A549 (cell line): ENCODE measurements around the gene MCOLN2. TPM values are rescaled to one million over a fixed set of nuclear protein-coding genes. Genes with fewer than 3 reads are reported as not detected.
A peak's percentile ranks its signal among the peaks of the same experiment; 100 is the strongest.

ENCODE experiments used
- ATAC-seq, 2 experiments: fragments of 200-7000 bp in 1 of 2; fragments of >200 bp in 1 of 2; cut with Nextera tagmentation in 1 of 2; cut with Tn5 transposase in 1 of 2; 3 replicates each; pipeline versions ENCODE4 v1.8.0 to v1.9.1; 2018 to 2020; ENCODE audit warnings: mild to moderate bottlenecking in 1 of 2, moderate library complexity in 1 of 2
- CTCF ChIA-PET: fragments of 300-600 bp; sonication (Branson Sonifier 250); formaldehyde crosslinking; extraction: SDS; loops from one replicate; lab custom pipeline; 2021; ENCODE audit warnings: antibody characterized with exemption, inconsistent platforms; lab: Yijun Ruan, JAX
- POLR2A ChIA-PET: fragments of 350-600 bp; formaldehyde crosslinking; extraction: SDS; loops from one replicate; lab custom pipeline; 2021; ENCODE audit warnings: antibody characterized with exemption, inconsistent platforms; lab: Yijun Ruan, JAX
- DNase-seq, 2 experiments: peaks; one replicate each; pipeline versions ENCODE4 v3.0.0 to v3.0.0-alpha.2; 2011 to 2016; ENCODE audit warnings: low read depth in 1 of 2, low spot score in 1 of 2
- FAIRE-seq: peaks from 2 replicates; lab custom pipeline; 2011; peaks lifted over from hg19 to GRCh38; lab: Jason Lieb, UNC
- H3K27ac ChIP-seq, 2 experiments: fragments of >200 bp; sonication (Bioruptor Twin); formaldehyde crosslinking; 3 replicates each; pipeline ENCODE4 v1.5.1; 2016 to 2017
- H3K4me1 ChIP-seq: fragments of >200 bp; sonication (Bioruptor Twin); formaldehyde crosslinking; 3 replicates; pipeline ENCODE4 v1.6.1; 2016
- H3K4me2 ChIP-seq: fragments of >200 bp; sonication (Bioruptor Twin); formaldehyde crosslinking; 3 replicates; pipeline ENCODE4 v1.6.1; 2016
- H3K4me3 ChIP-seq: fragments of >200 bp; sonication (Bioruptor Twin); formaldehyde crosslinking; 3 replicates; pipeline ENCODE4 v1.5.1; 2016
- H3K9me3 ChIP-seq: fragments of >200 bp; sonication (Bioruptor Twin); formaldehyde crosslinking; 3 replicates; pipeline ENCODE4 v1.6.1; 2016
- ATOH8 ChIP-seq: fragments of 250-450 bp; sonication (Bioruptor Pico); IDR thresholded peaks from 2 replicates; pipeline ENCODE4 v1.5.0; 2020; ENCODE audit warnings: low read depth, mild to moderate bottlenecking, moderate library complexity
- BCL3 ChIP-seq: fragments of >200 bp; sonication (Bioruptor Twin); formaldehyde crosslinking; IDR thresholded peaks from 3 replicates; pipeline ENCODE4 v1.6.1; 2016
- CBX2 ChIP-seq: fragments of 200-600 bp; sonication (generic); IDR thresholded peaks from 2 replicates; pipeline ENCODE4 v1.6.1; 2016; ENCODE audit warnings: low read depth, mild to moderate bottlenecking, borderline replicate concordance
- CBX8 ChIP-seq: fragments of 200-600 bp; sonication (generic); IDR thresholded peaks from 2 replicates; pipeline ENCODE4 v1.6.1; 2016
- CHD4 ChIP-seq: fragments of 200-600 bp; sonication (generic); IDR thresholded peaks from 2 replicates; pipeline ENCODE4 v1.6.1; 2016; ENCODE audit warnings: antibody characterized with exemption, mild to moderate bottlenecking, borderline replicate concordance
- EHF ChIP-seq: fragments of 250-450 bp; sonication (Bioruptor Pico); IDR thresholded peaks from 2 replicates; pipeline ENCODE4 v1.5.0; 2020; ENCODE audit warnings: mild to moderate bottlenecking
- EP300 ChIP-seq, 2 experiments: fragments of >200 bp; sonication (Bioruptor Twin); formaldehyde crosslinking; IDR thresholded peaks; 2 replicates in 1 of 2; 3 replicates in 1 of 2; pipeline ENCODE4 v1.6.1; 2016 to 2017
- HDAC2 ChIP-seq: fragments of 200-600 bp; sonication (generic); IDR thresholded peaks from 2 replicates; pipeline ENCODE4 v1.6.1; 2016
- HMGXB4 ChIP-seq: fragments of 250-450 bp; sonication (Bioruptor Pico); IDR thresholded peaks from 2 replicates; pipeline ENCODE4 v1.5.0; 2021; ENCODE audit warnings: mild to moderate bottlenecking, moderate library complexity, borderline replicate concordance
- HOXA7 ChIP-seq: fragments of 250-450 bp; sonication (Bioruptor Pico); IDR thresholded peaks from 2 replicates; pipeline ENCODE4 v1.5.0; 2020; ENCODE audit warnings: mild to moderate bottlenecking, moderate library complexity
- HOXB13 ChIP-seq: fragments of 250-450 bp; sonication (Bioruptor Pico); IDR thresholded peaks from 2 replicates; pipeline ENCODE4 v1.5.0; 2020; ENCODE audit warnings: low read depth, mild to moderate bottlenecking, moderate library complexity
- HOXB5 ChIP-seq: fragments of 250-450 bp; sonication (Bioruptor Pico); IDR thresholded peaks from 2 replicates; pipeline ENCODE4 v1.5.0; 2020; ENCODE audit warnings: mild to moderate bottlenecking, moderate library complexity
- JUN ChIP-seq, 2 experiments: fragments of >200 bp; sonication (Bioruptor Twin); formaldehyde crosslinking; IDR thresholded peaks; 2 replicates in 1 of 2; 3 replicates in 1 of 2; pipeline ENCODE4 v1.6.1; 2016 to 2017
- JUNB ChIP-seq: fragments of >200 bp; sonication (Bioruptor Twin); formaldehyde crosslinking; IDR thresholded peaks from 2 replicates; pipeline ENCODE4 v1.6.1; 2016
- KDM1A ChIP-seq: fragments of 200-600 bp; sonication (generic); IDR thresholded peaks from 2 replicates; pipeline ENCODE4 v1.6.1; 2016; ENCODE audit warnings: low read depth, mild to moderate bottlenecking
- NR3C1 ChIP-seq: fragments of >200 bp; sonication (Bioruptor Twin); formaldehyde crosslinking; IDR thresholded peaks from 3 replicates; pipeline ENCODE4 v1.6.1; 2017
- PHF8 ChIP-seq: fragments of 200-600 bp; sonication (generic); IDR thresholded peaks from 2 replicates; pipeline ENCODE4 v1.6.1; 2016; ENCODE audit warnings: low read depth, mild to moderate bottlenecking, antibody characterized with exemption, moderate library complexity, borderline replicate concordance
- POLR2AphosphoS2 ChIP-seq: conservative IDR thresholded peaks from 2 replicates; pipeline ENCODE4 v1.6.1; 2012; ENCODE audit warnings: low read length, improper control_type of control experiment, inconsistent platforms
- RAD21 ChIP-seq, 2 experiments: fragments of >200 bp in 1 of 2; sonication (Bioruptor Twin) in 1 of 2; formaldehyde crosslinking in 1 of 2; IDR thresholded peaks in 1 of 2; conservative IDR thresholded peaks in 1 of 2; 2 replicates in 1 of 2; 3 replicates in 1 of 2; pipeline ENCODE4 v1.6.1; 2012 to 2018; ENCODE audit warnings: inconsistent platforms in 1 of 2
- RFX5 ChIP-seq: fragments of 450-650 bp; IDR thresholded peaks from 2 replicates; pipeline ENCODE4 v1.7.1; 2014; ENCODE audit warnings: antibody characterized with exemption, mild to moderate bottlenecking, moderate library complexity
- RNF2 ChIP-seq: fragments of 200-600 bp; sonication (generic); IDR thresholded peaks from 2 replicates; pipeline ENCODE4 v1.6.1; 2016; ENCODE audit warnings: low read depth, mild to moderate bottlenecking, antibody characterized with exemption, moderate library complexity, borderline replicate concordance
- SREBF2 ChIP-seq: fragments of 450-650 bp; IDR thresholded peaks from 2 replicates; pipeline ENCODE4 v1.6.1; 2014; ENCODE audit warnings: mild to moderate bottlenecking, moderate library complexity
- TFCP2L1 ChIP-seq: fragments of 250-450 bp; sonication (Bioruptor Pico); IDR thresholded peaks from 2 replicates; pipeline ENCODE4 v1.5.0; 2021; ENCODE audit warnings: mild to moderate bottlenecking
- TP53 ChIP-seq: fragments of 250-450 bp; sonication (Bioruptor Pico); IDR thresholded peaks from 2 replicates; pipeline ENCODE4 v1.5.0; 2021; ENCODE audit warnings: mild to moderate bottlenecking, moderate library complexity
- ZC3H11A ChIP-seq: fragments of 450-650 bp; IDR thresholded peaks from 2 replicates; pipeline ENCODE4 v1.6.1; 2014; ENCODE audit warnings: antibody characterized with exemption, mild to moderate bottlenecking
- ZNF302 ChIP-seq: fragments of 250-450 bp; sonication (Bioruptor Pico); IDR thresholded peaks from 2 replicates; pipeline ENCODE4 v1.9.0; 2021; ENCODE audit warnings: inconsistent platforms, mild to moderate bottlenecking, moderate library complexity
- WGBS: methylation state at CpG from one replicate; pipeline ENCODE4 v1.1.6; 2017; ENCODE audit errors: missing lambda C conversion rate; 5-methylcytosine and 5-hydroxymethylcytosine counted together
- polyA plus RNA-seq, 4 experiments: library from polyadenylated mRNA; depleted of rRNA in 3 of 4; stranded (reverse); fragments of >200 nt; fragmentation: RNase III in 1 of 4; extraction: RNeasy Plus Mini Kit Qiagen cat#74134 plus additional on column Dnase treatment in 1 of 4; gene quantifications; 2 replicates in 3 of 4; 3 replicates in 1 of 4; pipeline ENCODE4 v1.2.3, GENCODE V29; 2011 to 2017

Gene MCOLN2
- polyA plus RNA-seq, 2 of the 4 experiments (the other 2 are of a cell fraction), result 3.1 to 4.6 TPM

GRCh38 chr1:84899969-84900368, 96.9 kb downstream of the MCOLN2 start:
- no peaks in the 10 kb centered on the region for H3K4me1 ChIP-seq
- FAIRE-seq (no peak), DNase-seq (no peak), ATAC-seq (no peak)
- no peaks in the 10 kb centered on the region for H3K9me3 ChIP-seq
- H3K4me2 ChIP-seq, result no peak overlapping the region
- no peak overlapping the region for H3K27ac ChIP-seq
- ChIA-PET POLR2A (no interaction called here), CTCF (interaction anchor here (0.6 kb wide), 1 partner anchor 27 kb away, joined by 5 read pairs; no protein-coding TSS in a partner anchor)
- WGBS, result 58% methylated on average over 1 of the region's 1 CpG
- TF ChIP-seq HOXA7 (CRISPR knock-in tag) (no peak), EHF (CRISPR knock-in tag) (no peak), TFCP2L1 (no peak), RAD21 (conservative IDR thresholded peaks at IDR 0.05 in 1 of 2, IDR thresholded peaks at IDR 0.05 in 1 of 2) (no peak), NR3C1 (no peak), ZC3H11A (no peak), SREBF2 (no peak), HOXB13 (no peak), CBX2 (no peak), PHF8 (no peak), ZNF302 (no peak), HDAC2 (no peak), CBX8 (no peak)
- H3K4me3 ChIP-seq, result no peak overlapping the region

- no peak for FAIRE-seq
- Histone ChIP-seq H3K4me3 (no peak overlapping the region), H3K4me2 (no peak overlapping the region), H3K9me3 (no peaks in the 10 kb centered on the region), H3K27ac (no peak overlapping the region), H3K4me1 (no peaks in the 10 kb centered on the region)
- ChIA-PET POLR2A (no interaction called here), CTCF (interaction anchor here (1.2 kb wide), 1 partner anchor 114 kb away, joined by 4 read pairs; no protein-coding TSS in a partner anchor)
- WGBS, result 22% methylated on average over 2 of the region's 2 CpGs
- TF ChIP-seq BCL3, result no peak
- TF ChIP-seq TP53 (CRISPR knock-in tag), result no peak
- no peak for TF ChIP-seq ATOH8 (CRISPR knock-in tag)
- no peak for TF ChIP-seq HOXB5 (CRISPR knock-in tag)
- TF ChIP-seq RFX5, result no peak
- no peak for TF ChIP-seq ZC3H11A
- TF ChIP-seq POLR2AphosphoS2, result no peak
- TF ChIP-seq CHD4, result no peak
- TF ChIP-seq JUN (IDR thresholded peaks at IDR 0.05), result no peak
- TF ChIP-seq RAD21 (conservative IDR thresholded peaks at IDR 0.05 in 1 of 2, IDR thresholded peaks at IDR 0.05 in 1 of 2), result no peak
- TF ChIP-seq CBX2, result no peak
- no peak for DNase-seq
- ATAC-seq, result no peak
Observed at GRCh38 chr1:84896279-84896678, 100.6 kb downstream of the MCOLN2 start.

- peak within 1 kb of the TSS; percentile 74 for H3K4me2 ChIP-seq
- FAIRE-seq, result no peak
- ChIA-PET CTCF (interaction anchor here (2.3 kb wide), 1 partner anchor 111 kb away, joined by 5 read pairs; no protein-coding TSS in a partner anchor), POLR2A (no interaction called here)
- no peaks in the 10 kb centered on the region for H3K4me1 ChIP-seq
- H3K27ac ChIP-seq, result peak within 1 kb of the TSS in 1 of 2 experiments; percentile 34; a peak in 1 of 6 replicates
- no peaks in the 10 kb centered on the region for H3K9me3 ChIP-seq
- peak in 1 of 2 experiments; percentile 5 for DNase-seq
- peak; percentile 70 to 82; a peak in 5 of 6 replicates for ATAC-seq
- TF ChIP-seq HMGXB4 (CRISPR knock-in tag), result no peak
- no peak for TF ChIP-seq NR3C1
- no peak for TF ChIP-seq JUNB
- no peak for TF ChIP-seq SREBF2
- no peak for TF ChIP-seq EP300 (IDR thresholded peaks at IDR 0.05)
- TF ChIP-seq RNF2, result no peak
- TF ChIP-seq KDM1A, result no peak
- 50% methylated on average over 12 of the region's 93 CpGs for WGBS
- peak within 1 kb of the TSS; percentile 41 for H3K4me3 ChIP-seq
Observed at GRCh38 chr1:84892705-84893618, 104.0 kb downstream of the MCOLN2 start, which contains the start of gene LPAR3. Gene LPAR3 (minus strand): TSS chr1:84893206. CDS start chr1:84866120, 27,086 bp downstream.
